Measurements from ENCODE around the gene AVP.
"Not testable (repeated sequence)": the region's sequence is repeated elsewhere in the genome, so short reads cannot be mapped to it uniquely, and the experiment has no call there.

AVP gene

GRCh38 chr20:3117839-3118379 lies 33.4 kb upstream of the AVP start:
- H4K20me1 ChIP-seq (ENCODE audit: control insufficient read depth, insufficient read depth, low read depth, low read length); H3K79me2 ChIP-seq (ENCODE audit: control insufficient read depth, low read length); H3K9me2 ChIP-seq (replicated peaks; ENCODE audit: control insufficient read depth, low read length); H3K4me3 ChIP-seq (ENCODE audit: low read length); H3K4me2 ChIP-seq (ENCODE audit: low read length); H3K9me3 ChIP-seq (ENCODE audit: control insufficient read depth, insufficient read depth, low read length); H3F3A ChIP-seq (ENCODE audit: control insufficient read depth, insufficient read depth); H3K27ac ChIP-seq (ENCODE audit: low read depth, low read length); H3K27me3 ChIP-seq (ENCODE audit: control insufficient read depth, low read length); H3K4me1 ChIP-seq (ENCODE audit: control insufficient read depth, low read length): not testable (repeated sequence)
- peak; percentile 26 for TF ChIP-seq CTCF (IDR thresholded peaks at IDR 0.05; ENCODE audit: low read depth, low read length, poor library complexity, severe bottlenecking)
- H3K36me3 ChIP-seq (ENCODE audit: control insufficient read depth, low read length), result peaks cover 21% of the 10 kb centered on the region

- TF ChIP-seq EZH2phosphoT487 (IDR thresholded peaks at IDR 0.05; ENCODE audit: borderline replicate concordance, low read length) (no peak), CTCF (IDR thresholded peaks at IDR 0.05; ENCODE audit: low read depth, low read length, poor library complexity, severe bottlenecking) (no peak)
- no peak overlapping the region for H3K4me2 ChIP-seq (ENCODE audit: low read length)
- no peaks in the 10 kb centered on the region for H3F3A ChIP-seq (ENCODE audit: control insufficient read depth, insufficient read depth)
- H3K36me3 ChIP-seq (ENCODE audit: control insufficient read depth, low read length), result peaks cover 6% of the 10 kb centered on the region
- no peaks in the 10 kb centered on the region for H3K9me2 ChIP-seq (replicated peaks; ENCODE audit: control insufficient read depth, low read length)
- no peaks in the 10 kb centered on the region for H3K9me3 ChIP-seq (ENCODE audit: control insufficient read depth, insufficient read depth, low read length)
- H3K4me1 ChIP-seq (ENCODE audit: control insufficient read depth, low read length), result no peaks in the 10 kb centered on the region
- no peaks in the 10 kb centered on the region for H3K27me3 ChIP-seq (ENCODE audit: control insufficient read depth, low read length)
- no peak overlapping the region for H3K27ac ChIP-seq (ENCODE audit: low read depth, low read length)
- no peaks in the 10 kb centered on the region for H4K20me1 ChIP-seq (ENCODE audit: control insufficient read depth, insufficient read depth, low read depth, low read length)
- H3K79me2 ChIP-seq (ENCODE audit: control insufficient read depth, low read length), result no peaks in the 10 kb centered on the region
- no peak overlapping the region for H3K4me3 ChIP-seq (ENCODE audit: low read length)
These were observed 31.8 kb upstream of the AVP start for GRCh38 chr20:3116341-3116740.

GRCh38 chr20:3115190-3116107 lies 30.9 kb upstream of the AVP start:
- Histone ChIP-seq H3K9me3 (ENCODE audit: control insufficient read depth, insufficient read depth, low read length) (no peaks in the 10 kb centered on the region), H3F3A (ENCODE audit: control insufficient read depth, insufficient read depth) (no peaks in the 10 kb centered on the region), H4K20me1 (ENCODE audit: control insufficient read depth, insufficient read depth, low read depth, low read length) (no peaks in the 10 kb centered on the region), H3K4me2 (ENCODE audit: low read length) (no peak overlapping the region), H3K9me2 (replicated peaks; ENCODE audit: control insufficient read depth, low read length) (no peaks in the 10 kb centered on the region), H3K27me3 (ENCODE audit: control insufficient read depth, low read length) (no peaks in the 10 kb centered on the region), H3K27ac (ENCODE audit: low read depth, low read length) (no peak overlapping the region), H3K79me2 (ENCODE audit: control insufficient read depth, low read length) (no peaks in the 10 kb centered on the region), H3K4me1 (ENCODE audit: control insufficient read depth, low read length) (no peaks in the 10 kb centered on the region), H3K4me3 (ENCODE audit: low read length) (no peak overlapping the region), H3K36me3 (ENCODE audit: control insufficient read depth, low read length) (no peaks in the 10 kb centered on the region)
- TF ChIP-seq EZH2phosphoT487 (IDR thresholded peaks at IDR 0.05; ENCODE audit: borderline replicate concordance, low read length) (no peak), CTCF (IDR thresholded peaks at IDR 0.05; ENCODE audit: low read depth, low read length, poor library complexity, severe bottlenecking) (peak; percentile 70)

Measured in DOHH2 (cell line).